H1 (cell line): Measurements from ENCODE around the gene LGR4. TPM values are rescaled to one million over a fixed set of nuclear protein-coding genes. Genes with fewer than 3 reads are reported as not detected.

Experiments used
- CTCF ChIA-PET: fragments of 300-600 bp; sonication (Branson Sonifier 250); formaldehyde crosslinking; loops from one replicate; lab custom pipeline; 2021; ENCODE audit not compliant: partially characterized antibody; lab: Charles Lee
- POLR2A ChIA-PET: fragments of 300-600 bp; sonication (Branson Sonifier 250); formaldehyde crosslinking; loops from one replicate; lab custom pipeline; 2021; ENCODE audit warnings: inconsistent platforms; ENCODE audit not compliant: partially characterized antibody; lab: Charles Lee
- DNase-seq, 2 experiments: peaks; one replicate each; pipeline versions ENCODE4 v3.0.0 to v3.0.0-alpha.2; 2010 to 2022; ENCODE audit warnings: low spot score in 2 of 2, low read depth in 1 of 2, mixed read lengths in 1 of 2
- FAIRE-seq: peaks from 2 replicates; lab custom pipeline; 2011; peaks lifted over from hg19 to GRCh38; lab: Jason Lieb, UNC
- H2AFZ ChIP-seq: 2 replicates; pipeline ENCODE4 v1.8.1; 2012; ENCODE audit warnings: low read length, inconsistent platforms
- H2AK5ac ChIP-seq: 2 replicates; pipeline ENCODE4 v1.6.1; 2013; ENCODE audit warnings: low read depth, low read length
- H2BK120ac ChIP-seq: replicated peaks from 2 replicates; pipeline ENCODE3; 2013; ENCODE audit warnings: low read depth, low read length, inconsistent platforms
- H2BK12ac ChIP-seq: 2 replicates; pipeline ENCODE4 v1.6.1; 2013; ENCODE audit warnings: low read depth, low read length
- H2BK15ac ChIP-seq: 2 replicates; pipeline ENCODE4 v1.6.1; 2013; ENCODE audit warnings: low read length
- H2BK20ac ChIP-seq: 2 replicates; pipeline ENCODE4 v1.6.1; 2013; ENCODE audit warnings: low read length
- H2BK5ac ChIP-seq: 2 replicates; pipeline ENCODE4 v1.6.1; 2013; ENCODE audit warnings: low read depth, low read length
- H3K14ac ChIP-seq: 2 replicates; pipeline ENCODE4 v1.6.1; 2013; ENCODE audit warnings: inconsistent platforms; ENCODE audit not compliant: insufficient read length
- H3K18ac ChIP-seq: 2 replicates; pipeline ENCODE4 v1.6.1; 2013; ENCODE audit warnings: low read length; ENCODE audit errors: extremely low read depth
- H3K23ac ChIP-seq: 2 replicates; pipeline ENCODE4 v1.6.1; 2013; ENCODE audit warnings: inconsistent platforms; ENCODE audit not compliant: insufficient read length
- H3K23me2 ChIP-seq: 2 replicates; pipeline ENCODE4 v1.6.1; 2013; ENCODE audit warnings: low read depth, low read length
- H3K27ac ChIP-seq: 2 replicates; pipeline ENCODE4 v1.6.1; 2011; ENCODE audit warnings: low read depth, low read length, inconsistent platforms
- H3K27me3 ChIP-seq, 4 experiments: replicated peaks in 1 of 4; 1 replicate in 1 of 4; 2 replicates in 3 of 4; pipeline versions ENCODE4 v1.6.1 to v1.8.1; 2011 to 2013; ENCODE audit warnings: low read length in 3 of 4, mild to moderate bottlenecking in 3 of 4, inconsistent platforms in 2 of 4, mixed read lengths in 2 of 4, moderate library complexity in 1 of 4; ENCODE audit not compliant: control insufficient read depth in 3 of 4, insufficient read depth in 3 of 4; ENCODE audit errors: extremely low read depth in 1 of 4
- H3K36me3 ChIP-seq, 4 experiments: 2 replicates each; pipeline versions ENCODE4 v1.6.1 to v1.8.1; 2011 to 2013; ENCODE audit warnings: mild to moderate bottlenecking in 4 of 4, low read length in 3 of 4, moderate library complexity in 2 of 4, control low read depth in 1 of 4, inconsistent platforms in 1 of 4; ENCODE audit not compliant: insufficient read depth in 4 of 4, control insufficient read depth in 2 of 4
- H3K4ac ChIP-seq: replicated peaks from 2 replicates; pipeline ENCODE3; 2013; ENCODE audit warnings: low read length, low read depth, mixed read lengths, inconsistent platforms; ENCODE audit not compliant: insufficient read length
- H3K4me1 ChIP-seq, 4 experiments: replicated peaks in 1 of 4; 1 replicate in 1 of 4; 2 replicates in 3 of 4; pipeline versions ENCODE4 v1.6.1 to v1.8.1; 2011 to 2013; ENCODE audit warnings: low read length in 3 of 4, inconsistent platforms in 2 of 4, mixed read lengths in 1 of 4; ENCODE audit not compliant: insufficient read depth in 4 of 4, control insufficient read depth in 3 of 4
- H3K4me2 ChIP-seq, 2 experiments: 2 replicates each; pipeline versions ENCODE4 v1.6.1 to v1.8.1; 2011 to 2013; ENCODE audit warnings: low read depth in 2 of 2, low read length in 2 of 2, control low read depth in 1 of 2, inconsistent platforms in 1 of 2, mild to moderate bottlenecking in 1 of 2; ENCODE audit not compliant: insufficient read depth in 1 of 2
- H3K4me3 ChIP-seq, 4 experiments: fragments of 200-600, 300-600 bp in 1 of 4; sonication (generic), shearing (Covaris generic), sonication (Bioruptor Twin) in 1 of 4; 2 replicates each; pipeline versions ENCODE4 v1.5.1 to v1.8.1; 2011 to 2016; ENCODE audit warnings: low read length in 4 of 4, low read depth in 3 of 4, control low read depth in 2 of 4, inconsistent platforms in 2 of 4, mild to moderate bottlenecking in 2 of 4, mixed read lengths in 1 of 4, moderate library complexity in 1 of 4; ENCODE audit not compliant: insufficient read depth in 2 of 4; ENCODE audit errors: extremely low read depth in 1 of 4
- H3K56ac ChIP-seq: replicated peaks from 2 replicates; pipeline ENCODE3; 2013; ENCODE audit warnings: low read depth, mild to moderate bottlenecking, mixed read lengths, low read length, inconsistent platforms; ENCODE audit not compliant: insufficient read length
- H3K79me1 ChIP-seq: 2 replicates; pipeline ENCODE4 v1.6.1; 2013; ENCODE audit warnings: low read depth, low read length, control low read depth
- H3K79me2 ChIP-seq, 2 experiments: 2 replicates each; pipeline versions ENCODE4 v1.6.1 to v1.8.1; 2012 to 2013; ENCODE audit warnings: low read length in 2 of 2, mild to moderate bottlenecking in 2 of 2, inconsistent platforms in 1 of 2; ENCODE audit not compliant: insufficient read depth in 2 of 2, control insufficient read depth in 1 of 2
- H3K9ac ChIP-seq, 4 experiments: replicated peaks in 1 of 4; 1 replicate in 1 of 4; 2 replicates in 3 of 4; pipeline versions ENCODE4 v1.6.1 to v1.8.1; 2011 to 2013; ENCODE audit warnings: low read depth in 3 of 4, low read length in 3 of 4, control low read depth in 2 of 4, mild to moderate bottlenecking in 2 of 4, moderate library complexity in 2 of 4, inconsistent platforms in 1 of 4; ENCODE audit errors: extremely low read depth in 1 of 4
- H3K9me3 ChIP-seq, 2 experiments: 2 replicates each; pipeline versions ENCODE4 v1.6.1 to v1.8.1; 2012 to 2013; ENCODE audit warnings: mild to moderate bottlenecking in 2 of 2, moderate library complexity in 2 of 2, control low read depth in 1 of 2, inconsistent platforms in 1 of 2, low read depth in 1 of 2, low read length in 1 of 2, mixed read lengths in 1 of 2; ENCODE audit not compliant: insufficient read depth in 2 of 2
- H4K20me1 ChIP-seq, 2 experiments: replicated peaks in 1 of 2; 2 replicates each; pipeline versions ENCODE3 to v1.8.1; 2011 to 2013; ENCODE audit warnings: inconsistent platforms in 2 of 2, low read length in 2 of 2, mild to moderate bottlenecking in 1 of 2; ENCODE audit not compliant: insufficient read depth in 2 of 2, control insufficient read depth in 1 of 2
- H4K5ac ChIP-seq: 2 replicates; pipeline ENCODE4 v1.6.1; 2013; ENCODE audit warnings: low read length, low read depth, mixed read lengths, inconsistent platforms; ENCODE audit not compliant: insufficient read length
- H4K8ac ChIP-seq: 2 replicates; pipeline ENCODE4 v1.8.0; 2013; ENCODE audit warnings: mild to moderate bottlenecking, moderate library complexity, low read length, inconsistent platforms; ENCODE audit not compliant: insufficient read depth; ENCODE audit errors: extremely low read depth
- H4K91ac ChIP-seq: replicated peaks from 2 replicates; pipeline ENCODE3; 2013; ENCODE audit warnings: low read length, mixed read lengths, inconsistent platforms; ENCODE audit not compliant: insufficient read length
- CEBPB ChIP-seq: IDR thresholded peaks from 2 replicates; pipeline ENCODE4 v1.6.1; 2012; ENCODE audit warnings: low read depth, low read length
- CTCF ChIP-seq, 3 experiments: IDR thresholded peaks; 1 replicate in 2 of 3; 2 replicates in 1 of 3; pipeline versions ENCODE4 v1.5.1 to v1.6.1; 2011; ENCODE audit warnings: low read length in 3 of 3, mild to moderate bottlenecking in 3 of 3, inconsistent platforms in 2 of 3, low read depth in 1 of 3, moderate library complexity in 1 of 3; ENCODE audit not compliant: insufficient read depth in 1 of 3; ENCODE audit errors: control extremely low read depth in 1 of 3
- RAD21 ChIP-seq, 2 experiments: IDR thresholded peaks in 1 of 2; conservative IDR thresholded peaks in 1 of 2; 2 replicates each; pipeline ENCODE4 v1.6.1; 2011; ENCODE audit warnings: low read depth in 2 of 2, low read length in 2 of 2, improper control_type of control experiment in 1 of 2, inconsistent platforms in 1 of 2, mild to moderate bottlenecking in 1 of 2, moderate library complexity in 1 of 2
- WGBS, 2 experiments: shearing (Covaris generic) in 1 of 2; methylation state at CpG; one replicate each; pipeline versions ENCODE4 v1.1.6 to v1.1.7; 2013 to 2015; ENCODE audit warnings: low lambda C conversion rate in 2 of 2, mixed read lengths in 2 of 2, inconsistent platforms in 1 of 2, low coverage in 1 of 2, missing lambda C conversion rate in 1 of 2; ENCODE audit not compliant: insufficient replicate concordance in 2 of 2, insufficient coverage in 1 of 2, insufficient read length in 1 of 2; ENCODE audit errors: extremely low coverage in 1 of 2, missing lambda C conversion rate in 1 of 2; 5-methylcytosine and 5-hydroxymethylcytosine counted together
- polyA plus RNA-seq, 7 experiments: library from polyadenylated mRNA; depleted of rRNA in 3 of 7; stranded (reverse) in 5 of 7; unstranded in 2 of 7; fragments of >200 nt in 5 of 7; fragments of 200-250 nt in 2 of 7; gene quantifications; 1 replicate in 5 of 7; 2 replicates in 1 of 7; 4 replicates in 1 of 7; pipeline versions ENCODE4 v1.2.1 to v1.2.3, GENCODE V29; 2011 to 2013; ENCODE audit warnings: missing spikeins in 2 of 7, mixed read lengths in 2 of 7
- total RNA-seq: library from RNA; stranded (reverse); fragmentation: NEBNext Ultra II Directional; extraction: Animal tissue kit (Norgen Biotek cat#: 25700); gene quantifications from 2 replicates; pipeline ENCODE4 v1.2.1, GENCODE V29; 2021

Gene LGR4
- total and polyA plus RNA-seq, 2 of the 8 experiments (the other 6 are each of a cell fraction or from before 2014, with no cell fraction given) = 26.6 to 61.7 TPM

DNA sequence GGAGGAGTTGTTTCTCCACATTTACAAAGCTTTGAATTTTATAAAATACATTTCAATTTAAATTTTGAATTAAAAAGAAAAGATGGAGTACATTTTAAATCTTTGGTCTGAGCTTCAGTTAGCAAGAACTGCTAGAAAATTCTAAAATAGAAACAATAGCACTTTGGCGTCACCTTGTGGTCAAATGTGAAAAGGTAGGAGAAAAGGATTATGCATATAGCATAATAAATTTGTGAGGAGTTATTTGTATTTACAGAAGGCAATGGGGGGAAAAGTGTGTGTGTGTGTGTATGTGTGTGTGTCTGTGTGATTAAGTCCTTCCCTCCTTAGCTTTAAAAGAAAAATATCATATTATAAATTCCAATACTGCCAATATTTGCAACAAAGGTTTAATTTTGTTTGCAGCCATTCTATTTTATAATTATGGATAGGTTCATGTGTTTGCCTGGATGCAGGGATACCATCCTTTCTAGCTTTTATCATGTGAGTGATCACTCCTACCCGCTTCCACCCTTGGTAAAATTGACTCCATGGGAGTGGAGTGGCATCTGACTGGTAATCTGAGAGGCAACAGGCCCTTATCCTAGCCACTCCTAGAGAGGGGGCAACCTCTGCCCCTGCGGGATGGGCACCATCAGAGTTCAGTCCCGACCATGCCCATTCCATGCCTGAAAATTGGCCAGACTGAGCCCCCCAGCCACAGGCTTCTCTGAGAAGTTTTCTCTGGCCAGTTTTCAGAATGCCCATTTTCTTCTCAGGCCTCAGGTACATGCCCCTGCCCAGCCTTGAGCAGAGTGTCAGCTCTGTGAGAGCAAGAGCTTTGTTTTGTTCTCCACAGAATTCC is 13.6 kb upstream of the LGR4 start:
- Histone ChIP-seq H2BK20ac (no peak overlapping the region), H3K56ac (peak overlapping the region; percentile 71), H2BK15ac (no peak overlapping the region), H3K4me2 (no peak overlapping the region), H4K5ac (no peak overlapping the region), H3K23me2 (no peaks in the 10 kb centered on the region; the same call in 1 of the 2 replicates), H3K23ac (no peak overlapping the region), H3K36me3 (peaks cover 1 to 20% (median 8%) of the 10 kb centered on the region in 4 experiments; a peak in 6 of 8 replicates), H3K79me1 (no peaks in the 10 kb centered on the region), H3K27me3 (no peaks in the 10 kb centered on the region), H3K9ac (no peak overlapping the region), H3K4me1 (peaks cover 0 to 4% (median 2%) of the 10 kb centered on the region in 4 experiments; a peak in 3 of 7 replicates), H4K20me1 (no peaks in the 10 kb centered on the region), H3K18ac (no peak overlapping the region), H3K9me3 (peaks cover 5% of the 10 kb centered on the region in 2 experiments; a peak in 2 of 4 replicates), H3K4me3 (no peak overlapping the region), H4K8ac (no peak overlapping the region), H3K4ac (no peak overlapping the region), H3K14ac (no peak overlapping the region), H3K27ac (no peak overlapping the region), H3K79me2 (no peaks in the 10 kb centered on the region), H2BK12ac (no peak overlapping the region), H4K91ac (no peak overlapping the region), H2AFZ (no peak overlapping the region), H2BK5ac (no peak overlapping the region), H2AK5ac (no peak overlapping the region; the same call in 1 of the 2 replicates), H2BK120ac (no peak overlapping the region)
- TF ChIP-seq RAD21 (IDR thresholded peaks at IDR 0.05 in 1 of 2, conservative IDR thresholded peaks at IDR 0.05 in 1 of 2; ENCODE audit: low read depth in 2 of 2, low read length in 2 of 2) (peak; percentile 87 to 97), CTCF (IDR thresholded peaks at IDR 0.05; ENCODE audit: control extremely low read depth in 1 of 3, insufficient read depth in 1 of 3, low read depth in 1 of 3, low read length in 3 of 3) (peak in 2 of 3 experiments; percentile 63 to 78; a peak in 2 of 4 replicates), CEBPB (no peak)
- FAIRE-seq (no peak), DNase-seq (no peak)
- POLR2A ChIA-PET = interaction anchor here (0.8 to 1.3 kb wide), 3 partner anchors 14 to 19 kb away, joined by 3 to 6 read pairs (median 3); partner anchors contain the start of gene LGR4
- CTCF ChIA-PET = interaction anchor here (0.6 to 8.4 kb wide), 84 partner anchors 8 to 1007 kb away, joined by 3 to 86 read pairs (median 5); partner anchors contain the start of genes CCDC34 and LGR4
- WGBS, 2 experiments = 39% methylated on average over 4 of the region's 4 CpGs; no CpG with 5 or more reads in 1 of the 2 experiments
